Choroid plexus epithelial cell (primary cell): ENCODE measurements around the gene LRFN4.
"Not testable (repeated sequence)": the region's sequence is repeated elsewhere in the genome, so short reads cannot be mapped to it uniquely, and the experiment has no call there.

ENCODE experiments used
- DNase-seq: peaks from one replicate; pipeline ENCODE4 v3.0.0-alpha.2; 2010; ENCODE audit warnings: low read depth
- H3K4me3 ChIP-seq: 2 replicates; pipeline ENCODE4 v1.5.1; 2011; ENCODE audit warnings: low read depth, mild to moderate bottlenecking, control low read depth, low read length, moderate library complexity
- TF ChIP-seq, protein P1 (sequence below): conservative IDR thresholded peaks from 2 replicates; pipeline ENCODE4 v1.5.1; 2011; ENCODE audit warnings: low read depth, mild to moderate bottlenecking, control low read depth, inconsistent platforms, low read length, moderate library complexity

The LRFN4 gene

GRCh38 chr11:66820901-66821300, 36.0 kb upstream of the LRFN4 start:
- no peak overlapping the region for H3K4me3 ChIP-seq
- no peak for DNase-seq
- TF ChIP-seq, protein P1, sequence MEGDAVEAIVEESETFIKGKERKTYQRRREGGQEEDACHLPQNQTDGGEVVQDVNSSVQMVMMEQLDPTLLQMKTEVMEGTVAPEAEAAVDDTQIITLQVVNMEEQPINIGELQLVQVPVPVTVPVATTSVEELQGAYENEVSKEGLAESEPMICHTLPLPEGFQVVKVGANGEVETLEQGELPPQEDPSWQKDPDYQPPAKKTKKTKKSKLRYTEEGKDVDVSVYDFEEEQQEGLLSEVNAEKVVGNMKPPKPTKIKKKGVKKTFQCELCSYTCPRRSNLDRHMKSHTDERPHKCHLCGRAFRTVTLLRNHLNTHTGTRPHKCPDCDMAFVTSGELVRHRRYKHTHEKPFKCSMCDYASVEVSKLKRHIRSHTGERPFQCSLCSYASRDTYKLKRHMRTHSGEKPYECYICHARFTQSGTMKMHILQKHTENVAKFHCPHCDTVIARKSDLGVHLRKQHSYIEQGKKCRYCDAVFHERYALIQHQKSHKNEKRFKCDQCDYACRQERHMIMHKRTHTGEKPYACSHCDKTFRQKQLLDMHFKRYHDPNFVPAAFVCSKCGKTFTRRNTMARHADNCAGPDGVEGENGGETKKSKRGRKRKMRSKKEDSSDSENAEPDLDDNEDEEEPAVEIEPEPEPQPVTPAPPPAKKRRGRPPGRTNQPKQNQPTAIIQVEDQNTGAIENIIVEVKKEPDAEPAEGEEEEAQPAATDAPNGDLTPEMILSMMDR, result no peak

DNA sequence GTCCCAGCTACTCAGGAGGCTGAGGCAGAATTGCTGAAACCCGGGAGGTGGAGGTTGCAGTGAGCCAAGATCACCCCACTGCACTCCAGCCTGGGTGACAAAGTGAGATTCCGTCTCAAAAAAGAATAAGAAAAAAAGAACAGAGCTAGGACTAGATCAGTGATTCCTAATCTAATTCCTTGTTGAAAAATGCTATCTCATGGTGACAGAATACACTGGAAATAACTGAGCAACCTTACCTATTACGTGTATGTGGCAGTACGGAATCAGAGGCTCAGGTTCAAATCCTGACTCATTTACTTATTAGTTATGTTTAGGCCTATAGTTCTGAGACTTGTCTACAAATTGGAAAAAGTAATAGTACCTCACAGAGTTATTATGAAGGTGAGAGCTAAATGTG, 33.2 kb upstream of the LRFN4 start:
- no peak for DNase-seq
- no peak overlapping the region for H3K4me3 ChIP-seq
- TF ChIP-seq, protein P1, result no peak

DNA sequence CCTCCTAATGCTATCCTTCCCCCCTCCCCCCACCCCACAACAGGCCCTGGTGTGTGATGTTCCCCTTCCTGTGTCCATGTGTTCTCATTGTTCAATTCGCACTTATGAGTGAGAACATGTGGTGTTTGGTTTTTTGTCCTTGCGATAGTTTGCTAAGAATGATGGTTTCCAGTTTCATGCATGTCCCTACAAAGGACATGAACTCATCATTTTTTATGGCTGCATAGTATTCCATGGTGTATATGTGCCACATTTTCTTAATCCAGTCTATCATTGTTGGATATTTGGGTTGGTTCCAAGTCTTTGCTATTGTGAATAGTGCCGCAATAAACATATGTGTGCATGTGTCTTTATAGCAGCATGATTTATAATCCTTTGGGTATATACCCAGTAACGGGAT, 32.3 kb upstream of the LRFN4 start:
- not testable (repeated sequence) for DNase-seq

DNA sequence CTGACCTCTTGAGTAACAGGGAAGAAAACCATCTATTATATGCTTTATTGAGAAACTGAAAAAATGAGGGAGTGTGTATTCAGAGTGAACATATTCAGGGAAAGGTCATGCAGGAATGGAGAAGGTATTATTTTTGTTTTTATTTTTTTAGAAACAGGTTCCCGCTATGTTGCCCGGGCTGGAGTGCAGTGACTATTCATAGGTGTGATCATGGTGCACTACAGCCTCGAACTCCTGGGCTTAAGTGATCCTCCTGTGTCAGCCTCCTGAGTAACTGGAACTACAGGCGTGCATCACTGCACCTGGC, 22.4 kb upstream of the LRFN4 start:
- TF ChIP-seq, protein P1, result no peak
- no peak overlapping the region for H3K4me3 ChIP-seq
- no peak for DNase-seq

More for the DNA sequence above, 32.3 kb upstream of the LRFN4 start:
- not testable (repeated sequence) for H3K4me3 ChIP-seq

DNA sequence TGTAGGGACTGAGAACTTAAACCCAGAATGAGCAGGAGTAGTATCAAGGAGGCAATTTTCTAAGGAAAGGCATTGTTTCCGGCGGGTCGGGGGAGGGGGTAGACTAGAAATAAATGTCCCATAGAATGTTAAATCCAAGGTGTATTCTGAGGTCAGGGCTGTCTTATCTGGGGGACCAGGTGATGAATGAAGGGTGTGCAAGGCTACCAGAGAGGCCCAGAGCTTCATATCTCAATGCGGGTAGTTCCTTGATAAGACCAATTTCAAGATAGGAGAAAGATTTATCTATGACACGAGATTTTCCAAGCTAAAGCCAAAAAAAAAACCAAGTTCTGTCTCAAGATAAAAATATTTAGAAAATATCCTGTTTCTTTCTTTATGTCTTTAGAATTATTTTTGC, 21.9 kb upstream of the LRFN4 start:
- DNase-seq, result no peak
- TF ChIP-seq, protein P1, result no peak

DNA sequence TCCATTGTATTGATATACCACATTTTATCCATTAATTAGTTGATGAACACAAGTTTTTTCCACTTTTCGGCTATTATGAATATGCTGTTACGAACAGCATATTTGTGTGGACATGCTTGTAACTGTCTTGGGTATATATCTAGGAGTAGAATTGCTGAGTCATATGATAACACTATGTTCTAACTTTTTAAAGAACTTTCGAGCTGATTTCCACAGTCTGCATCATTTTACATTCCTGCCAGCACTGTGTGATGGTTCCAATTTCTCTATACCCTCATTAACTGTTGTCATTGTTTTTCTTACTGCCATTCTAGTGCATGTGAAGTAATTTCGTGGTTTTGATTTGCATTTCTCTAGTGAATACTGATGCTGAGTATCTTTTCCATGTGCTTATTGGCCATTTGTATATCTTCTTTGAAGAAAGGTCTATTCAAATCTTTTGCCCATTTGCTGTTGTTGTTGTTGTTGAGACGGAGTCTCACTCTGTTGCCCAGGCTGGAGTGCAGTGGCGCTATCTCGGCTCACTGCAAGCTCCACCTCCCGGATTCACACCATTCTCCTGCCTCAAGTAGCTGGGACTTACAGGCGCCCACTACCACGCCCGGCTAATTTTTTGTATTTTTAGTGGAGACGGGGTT, 21.0 kb upstream of the LRFN4 start:
- peak; percentile 72 for DNase-seq

More for the DNA sequence above, 21.9 kb upstream of the LRFN4 start:
- H3K4me3 ChIP-seq, result no peak overlapping the region

DNA sequence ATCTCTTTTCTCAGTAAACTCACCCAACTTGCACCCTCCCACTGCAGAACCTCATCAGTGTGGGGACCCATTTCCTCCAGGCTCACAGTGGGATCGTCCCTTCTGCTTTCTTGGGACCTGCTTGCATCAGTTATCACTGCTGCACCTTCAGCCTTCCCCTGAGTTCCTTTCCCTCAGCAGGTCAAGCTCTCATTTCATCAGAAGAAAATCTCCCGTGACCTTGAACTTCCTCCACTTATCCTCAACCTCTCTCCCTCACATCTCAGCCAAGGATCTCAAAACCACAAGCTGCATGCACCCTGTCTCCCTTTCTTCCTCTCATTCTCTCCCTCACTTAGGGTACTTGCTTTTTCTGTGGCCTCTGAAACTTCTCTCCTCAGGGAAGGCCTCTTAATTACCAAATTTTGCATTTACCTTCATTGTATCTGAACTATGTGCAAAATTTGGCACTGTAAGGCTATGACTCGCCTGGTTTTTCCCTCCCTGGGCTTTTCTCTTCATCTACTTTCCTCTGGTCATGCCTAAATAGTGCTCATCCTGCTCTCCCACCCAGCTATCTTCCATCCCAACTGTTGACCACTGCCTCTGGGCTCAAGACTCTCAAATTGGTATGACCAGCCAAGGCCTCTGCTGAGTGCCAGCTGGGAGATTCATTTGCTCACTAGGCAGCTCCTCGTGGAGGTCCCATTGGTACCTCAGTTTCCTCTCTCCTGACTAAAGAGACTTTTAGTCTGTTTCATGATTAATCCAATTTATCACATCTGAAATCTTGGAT, 16.4 kb upstream of the LRFN4 start:
- H3K4me3 ChIP-seq, result no peak overlapping the region
- TF ChIP-seq, protein P1, result no peak
- DNase-seq, result peak; percentile 32

More for the DNA sequence above, 21.0 kb upstream of the LRFN4 start:
- TF ChIP-seq, protein P1, result no peak
- no peak overlapping the region for H3K4me3 ChIP-seq
